ENCODE data around the gene SLC28A2. TPM values are rescaled to one million over a fixed set of nuclear protein-coding genes. Genes with fewer than 3 reads are reported as not detected.

SLC28A2 gene
- total RNA-seq, 2 experiments from 2014 or later = not detected

DNA sequence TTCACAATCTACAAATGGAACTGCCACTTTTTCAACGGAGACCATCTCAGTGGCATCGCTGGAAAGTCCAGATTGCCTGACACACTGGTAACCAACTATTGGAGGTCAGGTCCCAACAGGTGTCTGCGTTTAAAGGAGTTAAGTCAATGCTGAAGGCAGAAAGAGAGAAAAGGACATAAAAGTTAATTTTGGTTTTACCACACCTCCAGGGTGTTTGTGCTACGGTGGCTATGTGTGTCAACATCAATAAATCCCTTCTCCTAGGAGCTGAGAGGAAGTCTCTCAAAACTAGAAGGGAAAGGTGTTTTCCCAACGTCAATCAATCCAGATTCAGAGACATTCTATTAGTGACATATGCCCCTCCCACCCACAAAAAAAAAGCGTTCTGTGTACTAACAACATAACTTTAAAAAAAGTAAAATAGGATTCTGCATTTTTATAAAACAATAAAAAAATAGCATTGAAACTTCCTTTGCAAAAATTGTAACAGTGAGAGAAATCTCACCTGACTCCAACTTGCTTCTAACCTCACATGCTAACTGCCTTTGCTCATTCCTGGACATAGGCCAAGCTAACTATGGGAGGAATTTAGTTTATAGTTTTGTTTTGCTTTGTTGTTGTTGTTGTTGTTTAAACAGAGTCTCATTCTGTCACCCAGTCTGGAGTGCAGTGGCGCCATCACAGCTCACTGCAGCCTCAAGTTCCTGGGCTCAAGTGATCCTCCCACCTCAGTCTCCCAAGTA lies 67.6 kb downstream of the SLC28A2 start:
- no peaks in the 10 kb centered on the region for H3K36me3 Mint-ChIP-seq (ENCODE audit: low read depth)
- ChIA-PET POLR2A (no interaction called here), CTCF (no interaction called here)
- no peaks in the 10 kb centered on the region for H3K9me3 Mint-ChIP-seq
- no peak for DNase-seq
- H3K27ac Mint-ChIP-seq = no peak overlapping the region
- no peaks in the 10 kb centered on the region for H3K4me1 Mint-ChIP-seq
- no peak overlapping the region for H3K4me3 Mint-ChIP-seq
- H3K27me3 Mint-ChIP-seq = peaks cover 18% of the 10 kb centered on the region

DNA sequence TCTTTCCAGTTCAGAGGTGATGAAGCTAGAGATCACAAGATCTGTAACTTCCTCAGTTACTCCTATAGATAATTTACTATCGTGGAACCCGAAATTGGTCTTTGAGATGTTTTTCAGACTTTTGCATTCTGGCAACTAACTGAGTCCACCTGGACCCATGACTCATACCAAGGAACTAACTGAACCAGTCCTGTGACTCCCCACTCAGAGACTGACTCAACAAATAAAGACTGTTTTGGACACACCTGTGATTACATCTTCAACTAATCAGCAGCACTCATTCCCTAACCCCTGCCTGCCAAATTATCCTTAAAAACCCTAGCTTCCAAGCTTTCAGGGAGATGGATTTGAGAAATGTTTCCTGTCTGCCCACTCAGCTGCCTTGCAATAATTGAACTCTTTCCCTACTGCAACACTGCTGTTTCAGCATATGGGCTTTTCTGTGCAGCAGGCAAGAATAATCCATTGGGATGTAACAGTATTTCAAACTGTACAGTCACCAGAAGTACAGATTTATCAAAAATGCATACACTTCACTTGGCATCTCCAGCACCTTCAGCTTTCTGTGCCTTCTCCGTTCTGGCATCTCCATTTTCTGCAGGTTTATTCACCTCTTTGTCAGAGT lies 68.7 kb downstream of the SLC28A2 start:
- Mint-ChIP-seq H3K9me3 (no peaks in the 10 kb centered on the region), H3K4me1 (no peaks in the 10 kb centered on the region), H3K36me3 (ENCODE audit: low read depth) (no peaks in the 10 kb centered on the region), H3K27me3 (peaks cover 19% of the 10 kb centered on the region), H3K27ac (no peak overlapping the region), H3K4me3 (no peak overlapping the region)
- no peak for DNase-seq
- ChIA-PET POLR2A (no interaction called here), CTCF (no interaction called here)

DNA sequence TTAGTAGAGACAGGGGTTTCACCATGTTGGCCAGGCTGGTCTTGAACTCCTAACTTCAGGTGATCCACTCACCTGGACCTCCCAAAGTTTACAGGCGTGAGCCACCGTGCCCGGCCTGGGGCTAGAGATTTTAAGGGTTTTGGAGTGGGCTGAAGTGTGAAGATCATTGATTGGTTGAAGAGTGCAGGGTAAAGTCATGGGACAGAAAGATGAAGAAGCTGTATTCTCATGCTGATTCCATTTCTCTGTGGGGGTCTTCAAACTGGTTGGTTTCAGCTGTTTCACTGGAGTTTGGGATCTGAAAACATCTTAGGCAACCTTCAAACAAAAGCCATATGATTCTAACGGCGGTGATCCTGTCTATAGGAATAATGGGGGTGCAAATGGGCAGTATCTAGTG lies 74.2 kb downstream of the SLC28A2 start:
- no peak for DNase-seq
- no peaks in the 10 kb centered on the region for H3K4me1 Mint-ChIP-seq
- H3K9me3 Mint-ChIP-seq = no peaks in the 10 kb centered on the region
- H3K4me3 Mint-ChIP-seq = no peak overlapping the region
- ChIA-PET CTCF (no interaction called here), POLR2A (no interaction called here)
- H3K36me3 Mint-ChIP-seq (ENCODE audit: low read depth) = no peaks in the 10 kb centered on the region
- peaks cover 19% of the 10 kb centered on the region for H3K27me3 Mint-ChIP-seq
- no peak overlapping the region for H3K27ac Mint-ChIP-seq

DNA sequence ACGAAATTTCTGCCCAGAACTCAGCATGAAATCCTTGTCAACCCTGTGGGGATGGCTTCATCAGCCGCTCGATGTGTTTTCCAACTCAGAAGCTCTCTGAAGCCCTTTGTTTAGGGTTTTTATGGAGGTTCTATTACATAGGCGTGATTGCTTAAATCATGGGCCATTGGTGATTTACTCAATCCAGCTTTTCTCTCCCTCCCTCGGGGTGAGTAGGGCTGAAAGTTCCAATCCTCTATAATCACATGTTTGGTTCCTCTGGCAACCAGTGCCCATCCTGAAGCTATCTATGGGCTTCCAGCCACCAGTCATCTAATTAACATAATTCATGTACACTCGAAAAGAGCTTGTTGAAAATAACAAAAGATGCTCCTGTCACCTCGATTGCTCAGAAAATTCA lies 74.7 kb downstream of the SLC28A2 start:
- Mint-ChIP-seq H3K4me3 (no peak overlapping the region), H3K4me1 (no peaks in the 10 kb centered on the region), H3K27me3 (peaks cover 19% of the 10 kb centered on the region), H3K36me3 (ENCODE audit: low read depth) (no peaks in the 10 kb centered on the region), H3K9me3 (no peaks in the 10 kb centered on the region), H3K27ac (no peak overlapping the region)
- no peak for DNase-seq
- CTCF ChIA-PET = no interaction called here
- POLR2A ChIA-PET = no interaction called here

Other genes with a start within 250 kb of the SLC28A2 start
- gene SORD, start 229.0 kb upstream of the SLC28A2 start, total RNA-seq = 1 to 10 TPM; 5.2 to 5.9 TPM
- gene DUOX2, start 138.1 kb upstream of the SLC28A2 start, total RNA-seq = under 1 TPM in 1 of 2 experiments, not detected in 1; 0.23 TPM
- gene DUOXA2, start 137.9 kb upstream of the SLC28A2 start, total RNA-seq = not detected
- gene DUOXA1, start 122.4 kb upstream of the SLC28A2 start, total RNA-seq = not detected
- under 1 TPM in 1 of 2 experiments, not detected in 1; 0.08 TPM for gene DUOX1, start 122.2 kb upstream of the SLC28A2 start, total RNA-seq
- gene SHF, start 64.3 kb upstream of the SLC28A2 start, total RNA-seq = 1 to 10 TPM; 1.7 to 2.0 TPM
- gene GATM, start 126.3 kb downstream of the SLC28A2 start, total RNA-seq = 1 to 10 TPM; 1.9 to 2.2 TPM